NCI-H1417 treated with DMSO at 0.1 percent for 48 hours (cell line): Measurements from ENCODE around the gene CHTOP.
"Not testable (repeated sequence)": the region's sequence is repeated elsewhere in the genome, so short reads cannot be mapped to it uniquely, and the experiment has no call there.

ENCODE experiments used
- DNase-seq: peaks from one replicate; lab custom pipeline; 2025; lab: John Stamatoyannopoulos, UW

CHTOP gene, protein sequence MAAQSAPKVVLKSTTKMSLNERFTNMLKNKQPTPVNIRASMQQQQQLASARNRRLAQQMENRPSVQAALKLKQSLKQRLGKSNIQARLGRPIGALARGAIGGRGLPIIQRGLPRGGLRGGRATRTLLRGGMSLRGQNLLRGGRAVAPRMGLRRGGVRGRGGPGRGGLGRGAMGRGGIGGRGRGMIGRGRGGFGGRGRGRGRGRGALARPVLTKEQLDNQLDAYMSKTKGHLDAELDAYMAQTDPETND

GRCh38 chr1:153633754-153634665 is at the start of gene CHTOP:
Gene CHTOP, plus strand, starts transcription at chr1:153634066. Its CDS starts 2,523 bp downstream, at chr1:153636589.
- DNase-seq = peak; percentile 84

DNA sequence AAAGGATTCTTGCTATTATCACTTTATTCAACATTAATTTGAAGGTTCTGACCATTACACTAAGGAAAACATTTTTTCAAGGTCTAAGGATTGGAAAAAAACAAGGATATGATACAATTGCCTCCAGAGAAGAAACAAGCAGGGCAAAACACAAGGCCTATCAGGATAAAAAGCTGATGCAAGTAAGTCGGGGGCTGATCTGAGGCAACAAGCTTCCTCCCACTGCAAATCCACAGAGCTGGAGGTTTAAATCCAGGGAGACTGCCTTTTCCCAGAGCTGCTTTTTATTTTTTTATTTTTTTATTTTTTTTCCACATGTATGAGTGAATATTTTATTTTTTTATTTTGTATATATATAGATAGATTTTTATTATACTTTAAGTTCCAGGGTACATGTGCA is 48.9 kb upstream of the CHTOP start:
- no peak for DNase-seq

DNA sequence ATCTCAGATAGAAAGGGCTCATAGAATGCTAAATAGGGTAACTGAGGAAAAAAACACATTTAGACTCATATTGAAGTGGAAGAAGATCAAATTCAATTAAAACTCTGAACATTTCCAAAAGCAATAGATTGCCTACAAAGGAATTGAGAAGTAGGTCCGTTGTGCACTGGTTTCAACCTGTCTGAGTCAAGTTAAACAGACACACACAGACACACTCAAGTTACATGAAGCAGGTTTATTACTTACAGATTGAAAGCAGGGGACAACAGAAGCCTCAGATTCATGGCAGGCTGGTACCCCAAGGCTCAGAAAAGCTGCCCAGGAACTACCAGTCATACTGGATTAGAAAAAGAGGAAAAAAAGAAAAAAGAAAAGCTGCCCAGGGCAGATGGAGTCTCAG is 47.5 kb upstream of the CHTOP start:
- DNase-seq = no peak

DNA sequence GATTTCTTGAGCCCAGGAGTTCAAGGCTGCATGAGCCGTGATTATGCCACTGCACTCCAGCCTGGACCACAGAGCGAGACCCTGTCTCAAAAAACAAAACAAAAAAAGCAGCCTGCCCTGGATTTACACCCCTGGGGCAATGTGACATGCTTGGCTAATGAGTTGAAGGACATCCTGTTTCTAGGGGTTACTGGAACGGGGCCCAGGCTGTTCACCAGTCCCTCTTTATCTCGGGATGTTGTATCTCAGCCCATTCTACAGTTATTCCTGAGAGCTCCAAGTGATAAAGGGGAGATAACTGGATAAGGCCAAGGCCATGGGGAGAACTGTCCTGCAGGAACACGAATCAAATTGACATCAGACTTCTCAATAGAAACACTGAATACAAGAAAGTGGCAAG is 46.6 kb upstream of the CHTOP start:
- no peak for DNase-seq

- not testable (repeated sequence) for DNase-seq
These were observed 45.8 kb upstream of the CHTOP start for GRCh38 chr1:153588033-153588432.

GRCh38 chr1:153588482-153588881 is 45.4 kb upstream of the CHTOP start:
- no peak for DNase-seq

DNA sequence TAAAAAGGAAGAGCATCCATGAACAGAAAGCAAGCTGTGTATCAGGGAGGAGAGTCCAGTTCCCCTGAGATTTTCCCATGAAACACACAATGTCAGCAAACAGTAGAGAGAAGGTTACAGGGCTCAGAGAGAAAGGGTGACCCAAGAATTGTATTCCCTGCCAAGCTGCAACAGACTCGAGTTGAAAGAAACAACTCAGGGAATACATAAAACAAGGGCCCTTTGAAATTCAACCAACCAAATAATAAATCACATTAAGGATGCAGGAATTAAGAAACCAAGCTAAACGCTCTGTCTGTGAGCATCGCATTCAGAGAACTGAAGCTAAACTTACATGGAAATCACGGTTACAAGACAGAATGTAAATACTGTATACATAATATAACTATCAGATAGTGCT is 41.1 kb upstream of the CHTOP start:
- no peak for DNase-seq

- no peak for DNase-seq
These were observed 36.7 kb upstream of the CHTOP start for GRCh38 chr1:153597206-153597605.

DNA sequence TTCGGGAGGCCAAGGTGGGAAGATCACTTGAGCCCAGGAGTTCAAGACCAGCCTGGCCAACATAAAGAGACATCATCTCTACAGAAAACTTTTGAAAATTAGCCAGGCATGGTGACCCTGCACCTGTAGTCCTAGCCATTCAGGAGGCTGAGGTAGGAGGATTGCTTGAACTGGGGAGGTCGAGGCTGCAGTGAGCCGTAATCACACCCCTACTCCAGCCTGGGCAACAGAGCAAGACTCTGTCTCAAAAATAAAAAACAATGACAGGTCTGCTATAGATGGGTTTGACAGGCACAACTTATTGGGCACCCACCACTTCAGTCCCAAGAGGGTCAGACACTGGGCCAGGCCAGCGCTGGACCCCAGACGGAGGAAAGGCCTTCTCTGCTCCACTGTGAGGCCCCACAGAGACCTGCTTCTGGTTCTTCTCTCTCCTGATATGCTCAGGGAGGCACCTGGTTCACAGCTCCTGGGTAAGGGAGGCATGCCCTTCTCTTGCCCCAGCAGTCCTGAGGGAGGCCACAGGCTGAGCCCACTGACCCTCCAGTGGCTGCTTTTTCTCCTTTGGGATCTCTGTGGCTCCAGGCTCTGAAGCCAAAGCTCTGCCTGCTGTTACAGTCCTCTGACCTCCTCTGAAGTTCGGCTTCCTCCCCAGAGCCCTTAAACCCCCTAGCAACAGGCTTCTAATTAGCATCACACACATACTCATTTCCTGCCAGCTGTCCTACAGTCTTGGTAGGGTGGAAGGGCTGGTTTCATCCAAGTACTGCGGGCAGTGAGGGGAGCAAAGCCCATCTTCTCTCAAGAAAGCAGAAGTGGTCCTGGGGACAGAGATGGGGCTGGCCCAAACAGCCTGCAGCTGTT is 35.3 kb upstream of the CHTOP start:
- DNase-seq = peak; percentile 27

GRCh38 chr1:153599847-153600246 is 34.0 kb upstream of the CHTOP start:
- no peak for DNase-seq

- DNase-seq = no peak
These were observed 31.1 kb upstream of the CHTOP start for GRCh38 chr1:153602749-153603148.

DNA sequence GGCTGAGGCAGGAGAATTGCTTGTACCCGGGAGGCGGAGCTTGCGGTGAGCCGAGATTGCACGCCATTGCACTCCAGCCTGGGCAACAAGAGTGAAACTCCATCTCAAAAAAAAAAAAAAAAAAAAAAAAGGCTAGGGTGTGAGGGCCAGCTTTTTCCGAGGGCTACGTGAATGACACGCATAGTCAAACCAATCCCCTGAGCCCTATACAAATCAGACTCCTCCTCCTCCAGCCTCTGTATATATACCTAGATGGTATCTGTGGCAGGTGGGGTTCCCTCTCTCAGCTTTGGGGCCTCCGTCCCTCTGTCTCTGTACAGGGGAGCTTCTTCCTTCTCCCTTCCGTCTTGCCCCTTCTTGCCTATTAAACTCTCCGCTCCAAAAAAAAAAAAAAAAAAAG is 27.7 kb upstream of the CHTOP start:
- DNase-seq = no peak

DNA sequence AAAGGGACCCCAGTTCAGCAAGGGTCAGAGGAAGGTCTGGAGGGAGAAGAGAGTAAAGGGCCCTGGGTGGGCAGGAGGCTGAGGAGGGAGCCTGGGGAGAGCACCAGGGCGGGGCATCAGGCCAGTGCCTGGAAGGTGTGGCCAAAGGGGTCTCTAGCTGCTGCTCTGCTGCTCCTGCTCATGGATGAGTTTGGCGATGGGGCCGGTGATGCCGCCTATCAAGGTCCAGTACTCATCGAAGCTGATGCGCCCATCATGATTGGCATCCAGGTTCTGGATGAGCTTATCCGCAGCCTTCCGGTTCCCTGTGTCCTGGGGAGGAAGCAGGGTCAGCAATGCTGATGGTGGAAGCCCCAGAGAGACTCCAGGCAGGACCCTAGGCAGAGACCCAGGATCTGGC is 26.5 kb upstream of the CHTOP start:
- no peak for DNase-seq

DNA sequence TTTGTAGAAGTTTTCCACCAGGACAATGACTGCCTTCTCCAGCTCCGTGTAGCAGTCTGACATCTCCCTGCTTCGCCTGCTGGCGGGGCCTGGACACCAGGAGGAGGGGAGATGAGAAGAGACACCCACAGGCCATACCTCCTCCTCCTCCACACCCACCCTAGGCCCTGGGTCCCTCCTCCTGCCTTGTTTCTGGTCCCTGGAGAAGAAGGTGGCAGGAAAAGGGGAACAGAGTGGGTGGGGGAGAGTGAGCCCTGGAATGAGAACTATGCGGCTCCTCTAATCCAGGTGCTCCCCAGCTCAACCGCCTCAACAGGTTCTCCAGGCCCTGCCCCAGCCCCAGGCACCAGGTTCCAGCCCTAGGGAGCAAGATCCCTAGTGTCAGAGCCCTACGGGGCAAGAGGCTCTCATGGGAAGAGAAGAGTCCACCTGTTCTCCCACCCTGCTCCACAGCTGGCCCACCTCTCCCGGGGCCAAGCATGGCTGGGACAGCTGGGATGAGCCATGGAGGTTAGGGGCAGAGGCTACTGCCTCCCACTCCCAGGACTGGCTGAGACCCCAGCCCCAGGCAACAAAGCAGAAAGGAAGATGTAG is 25.7 kb upstream of the CHTOP start:
- no peak for DNase-seq

DNA sequence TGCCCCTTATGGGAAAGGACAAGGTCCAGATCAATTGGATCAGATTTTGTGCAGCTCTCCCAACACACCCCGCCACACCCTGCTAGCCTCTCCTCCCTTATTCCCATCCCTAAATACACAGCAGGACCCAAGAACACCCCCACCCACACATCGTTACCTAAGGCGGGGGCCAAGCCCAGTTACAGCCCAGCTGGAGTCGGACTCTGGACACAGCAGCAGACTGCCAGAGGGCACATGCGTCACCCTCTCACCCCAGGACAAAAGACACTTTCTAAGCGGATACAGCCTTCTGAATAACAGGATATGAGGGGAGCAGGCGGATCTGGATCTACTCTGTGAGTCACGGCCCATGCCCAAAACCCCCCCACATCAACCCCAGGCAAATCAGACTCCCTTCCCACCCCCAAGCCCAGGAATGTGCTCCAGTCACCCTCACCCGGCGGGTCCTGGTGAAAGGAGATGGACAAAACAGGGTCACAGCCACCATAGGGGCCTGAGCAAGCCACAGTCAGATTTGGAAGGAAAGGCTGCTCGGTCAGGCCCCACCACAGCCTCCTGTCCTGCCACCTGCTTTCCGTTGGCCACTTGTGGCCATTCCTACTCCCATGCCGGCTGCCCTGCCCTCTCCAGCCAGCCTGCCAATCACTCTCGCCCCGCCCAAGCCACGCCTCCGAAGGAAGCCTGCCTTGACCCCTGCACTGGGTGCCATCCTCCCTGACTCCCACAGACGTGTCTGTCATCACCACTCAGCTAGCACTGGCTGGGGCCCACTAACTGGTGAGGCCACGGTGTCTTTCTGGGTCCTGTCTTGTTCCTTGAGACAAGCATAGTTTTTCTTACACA is 24.9 kb upstream of the CHTOP start:
- DNase-seq = no peak

GRCh38 chr1:153609585-153609907 is 24.3 kb upstream of the CHTOP start:
- no peak for DNase-seq

DNA sequence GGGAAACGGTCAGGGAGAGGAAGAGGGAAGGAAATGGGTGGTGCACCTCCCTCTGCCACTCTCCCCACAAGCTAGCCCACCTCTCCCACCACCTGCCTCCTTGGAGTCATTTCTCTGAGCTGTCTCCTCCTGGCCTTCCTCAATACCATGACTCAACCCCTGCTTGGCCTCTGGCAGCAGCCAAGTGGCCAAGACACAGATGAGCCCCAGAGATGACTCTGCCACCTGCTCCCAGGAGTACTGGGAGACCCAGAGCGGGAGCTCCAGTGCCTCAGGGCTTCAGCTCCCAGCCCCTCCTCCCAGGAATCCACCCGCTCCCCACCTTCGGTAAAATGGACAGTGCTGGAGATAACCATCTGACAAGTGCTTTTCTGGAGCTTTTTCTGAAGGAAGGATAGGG is 23.5 kb upstream of the CHTOP start:
- DNase-seq = no peak

DNA sequence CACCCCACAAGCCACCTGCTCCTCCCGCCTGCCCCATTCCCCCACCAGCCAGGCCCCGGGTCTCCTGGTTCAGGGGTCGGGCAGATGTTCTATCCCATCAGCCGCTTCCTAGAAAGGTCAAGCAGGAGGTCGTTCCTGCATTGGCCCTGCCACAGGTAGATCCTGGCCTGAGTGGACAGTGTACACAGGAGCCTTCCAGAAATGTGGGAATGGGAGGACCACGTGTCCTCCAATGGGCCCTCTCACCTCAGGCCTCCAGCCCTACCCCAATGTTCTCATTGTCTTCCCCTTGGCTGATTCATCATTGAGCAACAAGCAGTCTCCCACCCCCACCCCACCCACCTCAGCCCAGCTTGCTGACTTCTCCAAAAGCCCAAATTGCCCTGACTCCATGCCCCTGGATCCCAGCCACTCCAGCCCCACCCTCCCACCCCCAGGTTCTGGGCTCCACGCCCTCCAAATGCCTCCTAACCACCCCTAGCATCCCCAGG is 23.0 kb upstream of the CHTOP start:
- DNase-seq = no peak

GRCh38 chr1:153611356-153611755 is 22.5 kb upstream of the CHTOP start:
- DNase-seq = no peak

- no peak for DNase-seq
These were observed 21.6 kb upstream of the CHTOP start for GRCh38 chr1:153612111-153612754.
